H1 (cell line): ENCODE results near the gene PPP1R14C. TPM values are rescaled to one million over a fixed set of nuclear protein-coding genes. Genes with fewer than 3 reads are reported as not detected.

Experiments used
- CTCF ChIA-PET: fragments of 300-600 bp; sonication (Branson Sonifier 250); formaldehyde crosslinking; loops from one replicate; lab custom pipeline; 2021; ENCODE audit not compliant: partially characterized antibody; lab: Charles Lee
- POLR2A ChIA-PET: fragments of 300-600 bp; sonication (Branson Sonifier 250); formaldehyde crosslinking; loops from one replicate; lab custom pipeline; 2021; ENCODE audit warnings: inconsistent platforms; ENCODE audit not compliant: partially characterized antibody; lab: Charles Lee
- DNase-seq, 2 experiments: peaks; one replicate each; pipeline versions ENCODE4 v3.0.0 to v3.0.0-alpha.2; 2010 to 2022; ENCODE audit warnings: low spot score in 2 of 2, low read depth in 1 of 2, mixed read lengths in 1 of 2
- FAIRE-seq: peaks from 2 replicates; lab custom pipeline; 2011; peaks lifted over from hg19 to GRCh38; lab: Jason Lieb, UNC
- H2AFZ ChIP-seq: 2 replicates; pipeline ENCODE4 v1.8.1; 2012; ENCODE audit warnings: low read length, inconsistent platforms
- H2AK5ac ChIP-seq: 2 replicates; pipeline ENCODE4 v1.6.1; 2013; ENCODE audit warnings: low read depth, low read length
- H2BK120ac ChIP-seq: replicated peaks from 2 replicates; pipeline ENCODE3; 2013; ENCODE audit warnings: low read depth, low read length, inconsistent platforms
- H2BK12ac ChIP-seq: 2 replicates; pipeline ENCODE4 v1.6.1; 2013; ENCODE audit warnings: low read depth, low read length
- H2BK15ac ChIP-seq: 2 replicates; pipeline ENCODE4 v1.6.1; 2013; ENCODE audit warnings: low read length
- H2BK20ac ChIP-seq: 2 replicates; pipeline ENCODE4 v1.6.1; 2013; ENCODE audit warnings: low read length
- H2BK5ac ChIP-seq: 2 replicates; pipeline ENCODE4 v1.6.1; 2013; ENCODE audit warnings: low read depth, low read length
- H3K14ac ChIP-seq: 2 replicates; pipeline ENCODE4 v1.6.1; 2013; ENCODE audit warnings: inconsistent platforms; ENCODE audit not compliant: insufficient read length
- H3K18ac ChIP-seq: 2 replicates; pipeline ENCODE4 v1.6.1; 2013; ENCODE audit warnings: low read length; ENCODE audit errors: extremely low read depth
- H3K23ac ChIP-seq: 2 replicates; pipeline ENCODE4 v1.6.1; 2013; ENCODE audit warnings: inconsistent platforms; ENCODE audit not compliant: insufficient read length
- H3K23me2 ChIP-seq: 2 replicates; pipeline ENCODE4 v1.6.1; 2013; ENCODE audit warnings: low read depth, low read length
- H3K27ac ChIP-seq: 2 replicates; pipeline ENCODE4 v1.6.1; 2011; ENCODE audit warnings: low read depth, low read length, inconsistent platforms
- H3K27me3 ChIP-seq, 4 experiments: replicated peaks in 1 of 4; 1 replicate in 1 of 4; 2 replicates in 3 of 4; pipeline versions ENCODE4 v1.6.1 to v1.8.1; 2011 to 2013; ENCODE audit warnings: low read length in 3 of 4, mild to moderate bottlenecking in 3 of 4, inconsistent platforms in 2 of 4, mixed read lengths in 2 of 4, moderate library complexity in 1 of 4; ENCODE audit not compliant: control insufficient read depth in 3 of 4, insufficient read depth in 3 of 4; ENCODE audit errors: extremely low read depth in 1 of 4
- H3K36me3 ChIP-seq, 4 experiments: 2 replicates each; pipeline versions ENCODE4 v1.6.1 to v1.8.1; 2011 to 2013; ENCODE audit warnings: mild to moderate bottlenecking in 4 of 4, low read length in 3 of 4, moderate library complexity in 2 of 4, control low read depth in 1 of 4, inconsistent platforms in 1 of 4; ENCODE audit not compliant: insufficient read depth in 4 of 4, control insufficient read depth in 2 of 4
- H3K4ac ChIP-seq: replicated peaks from 2 replicates; pipeline ENCODE3; 2013; ENCODE audit warnings: low read length, low read depth, mixed read lengths, inconsistent platforms; ENCODE audit not compliant: insufficient read length
- H3K4me1 ChIP-seq, 4 experiments: replicated peaks in 1 of 4; 1 replicate in 1 of 4; 2 replicates in 3 of 4; pipeline versions ENCODE4 v1.6.1 to v1.8.1; 2011 to 2013; ENCODE audit warnings: low read length in 3 of 4, inconsistent platforms in 2 of 4, mixed read lengths in 1 of 4; ENCODE audit not compliant: insufficient read depth in 4 of 4, control insufficient read depth in 3 of 4
- H3K4me2 ChIP-seq, 2 experiments: 2 replicates each; pipeline versions ENCODE4 v1.6.1 to v1.8.1; 2011 to 2013; ENCODE audit warnings: low read depth in 2 of 2, low read length in 2 of 2, control low read depth in 1 of 2, inconsistent platforms in 1 of 2, mild to moderate bottlenecking in 1 of 2; ENCODE audit not compliant: insufficient read depth in 1 of 2
- H3K4me3 ChIP-seq, 4 experiments: fragments of 200-600, 300-600 bp in 1 of 4; sonication (generic), shearing (Covaris generic), sonication (Bioruptor Twin) in 1 of 4; 2 replicates each; pipeline versions ENCODE4 v1.5.1 to v1.8.1; 2011 to 2016; ENCODE audit warnings: low read length in 4 of 4, low read depth in 3 of 4, control low read depth in 2 of 4, inconsistent platforms in 2 of 4, mild to moderate bottlenecking in 2 of 4, mixed read lengths in 1 of 4, moderate library complexity in 1 of 4; ENCODE audit not compliant: insufficient read depth in 2 of 4; ENCODE audit errors: extremely low read depth in 1 of 4
- H3K56ac ChIP-seq: replicated peaks from 2 replicates; pipeline ENCODE3; 2013; ENCODE audit warnings: low read depth, mild to moderate bottlenecking, mixed read lengths, low read length, inconsistent platforms; ENCODE audit not compliant: insufficient read length
- H3K79me1 ChIP-seq: 2 replicates; pipeline ENCODE4 v1.6.1; 2013; ENCODE audit warnings: low read depth, low read length, control low read depth
- H3K79me2 ChIP-seq, 2 experiments: 2 replicates each; pipeline versions ENCODE4 v1.6.1 to v1.8.1; 2012 to 2013; ENCODE audit warnings: low read length in 2 of 2, mild to moderate bottlenecking in 2 of 2, inconsistent platforms in 1 of 2; ENCODE audit not compliant: insufficient read depth in 2 of 2, control insufficient read depth in 1 of 2
- H3K9ac ChIP-seq, 4 experiments: replicated peaks in 1 of 4; 1 replicate in 1 of 4; 2 replicates in 3 of 4; pipeline versions ENCODE4 v1.6.1 to v1.8.1; 2011 to 2013; ENCODE audit warnings: low read depth in 3 of 4, low read length in 3 of 4, control low read depth in 2 of 4, mild to moderate bottlenecking in 2 of 4, moderate library complexity in 2 of 4, inconsistent platforms in 1 of 4; ENCODE audit errors: extremely low read depth in 1 of 4
- H3K9me3 ChIP-seq, 2 experiments: 2 replicates each; pipeline versions ENCODE4 v1.6.1 to v1.8.1; 2012 to 2013; ENCODE audit warnings: mild to moderate bottlenecking in 2 of 2, moderate library complexity in 2 of 2, control low read depth in 1 of 2, inconsistent platforms in 1 of 2, low read depth in 1 of 2, low read length in 1 of 2, mixed read lengths in 1 of 2; ENCODE audit not compliant: insufficient read depth in 2 of 2
- H4K20me1 ChIP-seq, 2 experiments: replicated peaks in 1 of 2; 2 replicates each; pipeline versions ENCODE3 to v1.8.1; 2011 to 2013; ENCODE audit warnings: inconsistent platforms in 2 of 2, low read length in 2 of 2, mild to moderate bottlenecking in 1 of 2; ENCODE audit not compliant: insufficient read depth in 2 of 2, control insufficient read depth in 1 of 2
- H4K5ac ChIP-seq: 2 replicates; pipeline ENCODE4 v1.6.1; 2013; ENCODE audit warnings: low read length, low read depth, mixed read lengths, inconsistent platforms; ENCODE audit not compliant: insufficient read length
- H4K8ac ChIP-seq: 2 replicates; pipeline ENCODE4 v1.8.0; 2013; ENCODE audit warnings: mild to moderate bottlenecking, moderate library complexity, low read length, inconsistent platforms; ENCODE audit not compliant: insufficient read depth; ENCODE audit errors: extremely low read depth
- H4K91ac ChIP-seq: replicated peaks from 2 replicates; pipeline ENCODE3; 2013; ENCODE audit warnings: low read length, mixed read lengths, inconsistent platforms; ENCODE audit not compliant: insufficient read length
- CHD2 ChIP-seq: IDR thresholded peaks from 2 replicates; pipeline ENCODE4 v1.6.1; 2012; ENCODE audit warnings: low read length, improper control_type of control experiment
- EZH2 ChIP-seq: fragments of 200-600 bp; sonication (generic); IDR thresholded peaks from 2 replicates; pipeline ENCODE4 v1.7.1; 2012; ENCODE audit warnings: low read depth, mild to moderate bottlenecking, moderate library complexity, low read length, inconsistent platforms; ENCODE audit not compliant: severe bottlenecking
- JUN ChIP-seq: IDR thresholded peaks from 2 replicates; pipeline ENCODE4 v1.6.1; 2011; ENCODE audit warnings: low read depth, mild to moderate bottlenecking, improper control_type of control experiment, low read length
- POLR2A ChIP-seq, 2 experiments: IDR thresholded peaks; 1 replicate in 1 of 2; 2 replicates in 1 of 2; pipeline ENCODE4 v1.6.1; 2011; ENCODE audit warnings: low read depth in 2 of 2, low read length in 2 of 2, mild to moderate bottlenecking in 2 of 2; ENCODE audit errors: control extremely low read depth in 1 of 2
- RBBP5 ChIP-seq: IDR thresholded peaks from 2 replicates; pipeline ENCODE4 v1.7.1; 2012; ENCODE audit warnings: low read depth, mild to moderate bottlenecking, inconsistent platforms, low read length, moderate library complexity, borderline replicate concordance
- RFX5 ChIP-seq: IDR thresholded peaks from 2 replicates; pipeline ENCODE4 v1.6.1; 2011; ENCODE audit warnings: low read depth, low read length, improper control_type of control experiment, borderline replicate concordance
- SIRT6 ChIP-seq: IDR thresholded peaks from one replicate; pipeline ENCODE4 v1.7.1; 2012; ENCODE audit warnings: low read length, inconsistent platforms
- SUZ12 ChIP-seq: fragments of 200-600 bp; sonication (generic); IDR thresholded peaks from 2 replicates; pipeline ENCODE4 v1.6.1; 2012; ENCODE audit warnings: mild to moderate bottlenecking, inconsistent platforms, low read length, moderate library complexity, mixed read lengths
- WGBS, 2 experiments: shearing (Covaris generic) in 1 of 2; methylation state at CpG; one replicate each; pipeline versions ENCODE4 v1.1.6 to v1.1.7; 2013 to 2015; ENCODE audit warnings: low lambda C conversion rate in 2 of 2, mixed read lengths in 2 of 2, inconsistent platforms in 1 of 2, low coverage in 1 of 2, missing lambda C conversion rate in 1 of 2; ENCODE audit not compliant: insufficient replicate concordance in 2 of 2, insufficient coverage in 1 of 2, insufficient read length in 1 of 2; ENCODE audit errors: extremely low coverage in 1 of 2, missing lambda C conversion rate in 1 of 2; 5-methylcytosine and 5-hydroxymethylcytosine counted together
- polyA plus RNA-seq, 7 experiments: library from polyadenylated mRNA; depleted of rRNA in 3 of 7; stranded (reverse) in 5 of 7; unstranded in 2 of 7; fragments of >200 nt in 5 of 7; fragments of 200-250 nt in 2 of 7; gene quantifications; 1 replicate in 5 of 7; 2 replicates in 1 of 7; 4 replicates in 1 of 7; pipeline versions ENCODE4 v1.2.1 to v1.2.3, GENCODE V29; 2011 to 2013; ENCODE audit warnings: missing spikeins in 2 of 7, mixed read lengths in 2 of 7
- total RNA-seq: library from RNA; stranded (reverse); fragmentation: NEBNext Ultra II Directional; extraction: Animal tissue kit (Norgen Biotek cat#: 25700); gene quantifications from 2 replicates; pipeline ENCODE4 v1.2.1, GENCODE V29; 2021
- TF ChIP-seq, protein P1 (sequence below): IDR thresholded peaks from 2 replicates; pipeline ENCODE4 v1.6.1; 2012; ENCODE audit warnings: low read length, inconsistent platforms
- TF ChIP-seq, protein P2 (sequence below): IDR thresholded peaks from 2 replicates; pipeline ENCODE4 v1.6.1; 2012; ENCODE audit warnings: inconsistent platforms

PPP1R14C gene
- total and polyA plus RNA-seq, 2 of the 8 experiments (the other 6 are each of a cell fraction or from before 2014, with no cell fraction given), result 0.30 to 0.61 TPM

DNA sequence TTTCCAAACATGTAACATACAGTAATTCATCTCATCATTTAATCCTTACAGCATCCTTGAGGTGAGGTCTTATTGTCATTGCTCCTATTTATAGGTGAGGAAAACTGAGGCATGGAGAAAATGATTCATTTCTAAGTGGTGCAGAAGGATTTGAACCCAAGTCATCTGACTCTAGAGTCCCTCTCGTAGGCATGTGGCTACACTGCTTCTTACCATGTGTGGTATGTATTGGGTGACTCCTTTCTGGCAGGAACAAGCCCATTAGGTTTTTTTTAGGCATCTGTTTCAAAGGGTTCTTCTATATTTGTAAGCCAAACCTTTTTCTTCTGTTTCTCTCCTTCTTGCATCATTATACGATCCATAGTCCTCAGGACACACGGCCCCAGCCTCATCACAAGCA is 94.8 kb downstream of the PPP1R14C start:
- Histone ChIP-seq H3K23ac (no peak overlapping the region), H4K20me1 (no peaks in the 10 kb centered on the region), H3K27me3 (no peaks in the 10 kb centered on the region), H2BK20ac (no peak overlapping the region), H3K79me1 (no peaks in the 10 kb centered on the region), H3K9ac (no peak overlapping the region), H4K8ac (no peak overlapping the region), H3K27ac (no peak overlapping the region), H2BK12ac (no peak overlapping the region), H4K91ac (no peak overlapping the region), H2AK5ac (no peak overlapping the region), H3K14ac (no peak overlapping the region), H2BK15ac (no peak overlapping the region), H3K4me3 (no peak overlapping the region), H3K9me3 (no peaks in the 10 kb centered on the region), H3K79me2 (no peaks in the 10 kb centered on the region), H3K23me2 (no peaks in the 10 kb centered on the region; the same call in 1 of the 2 replicates), H3K4ac (no peak overlapping the region), H4K5ac (no peak overlapping the region), H3K56ac (no peak overlapping the region), H2BK5ac (no peak overlapping the region), H3K18ac (no peak overlapping the region), H3K4me1 (no peaks in the 10 kb centered on the region), H3K4me2 (no peak overlapping the region), H2AFZ (no peak overlapping the region), H2BK120ac (no peak overlapping the region), H3K36me3 (no peaks in the 10 kb centered on the region)
- DNase-seq (no peak), FAIRE-seq (no peak)
- ChIA-PET POLR2A (no interaction called here), CTCF (interaction anchor here (0.7 kb wide), 1 partner anchor 157 kb away, joined by 3 read pairs; no protein-coding TSS in a partner anchor)
- WGBS, 2 experiments, result 90% methylated on average over 3 of the region's 3 CpGs; no CpG with 5 or more reads in 1 of the 2 experiments
- TF ChIP-seq, protein P1, sequence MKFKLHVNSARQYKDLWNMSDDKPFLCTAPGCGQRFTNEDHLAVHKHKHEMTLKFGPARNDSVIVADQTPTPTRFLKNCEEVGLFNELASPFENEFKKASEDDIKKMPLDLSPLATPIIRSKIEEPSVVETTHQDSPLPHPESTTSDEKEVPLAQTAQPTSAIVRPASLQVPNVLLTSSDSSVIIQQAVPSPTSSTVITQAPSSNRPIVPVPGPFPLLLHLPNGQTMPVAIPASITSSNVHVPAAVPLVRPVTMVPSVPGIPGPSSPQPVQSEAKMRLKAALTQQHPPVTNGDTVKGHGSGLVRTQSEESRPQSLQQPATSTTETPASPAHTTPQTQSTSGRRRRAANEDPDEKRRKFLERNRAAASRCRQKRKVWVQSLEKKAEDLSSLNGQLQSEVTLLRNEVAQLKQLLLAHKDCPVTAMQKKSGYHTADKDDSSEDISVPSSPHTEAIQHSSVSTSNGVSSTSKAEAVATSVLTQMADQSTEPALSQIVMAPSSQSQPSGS, result no peak
- TF ChIP-seq EZH2, result no peak
- TF ChIP-seq SIRT6, result no peak
- TF ChIP-seq CHD2, result no peak
- TF ChIP-seq, protein P2, sequence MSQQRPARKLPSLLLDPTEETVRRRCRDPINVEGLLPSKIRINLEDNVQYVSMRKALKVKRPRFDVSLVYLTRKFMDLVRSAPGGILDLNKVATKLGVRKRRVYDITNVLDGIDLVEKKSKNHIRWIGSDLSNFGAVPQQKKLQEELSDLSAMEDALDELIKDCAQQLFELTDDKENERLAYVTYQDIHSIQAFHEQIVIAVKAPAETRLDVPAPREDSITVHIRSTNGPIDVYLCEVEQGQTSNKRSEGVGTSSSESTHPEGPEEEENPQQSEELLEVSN, result no peak
- no peak for TF ChIP-seq RFX5
- TF ChIP-seq RBBP5, result no peak
- no peak for TF ChIP-seq SUZ12
- no peak for TF ChIP-seq POLR2A (IDR thresholded peaks at IDR 0.05; ENCODE audit: control extremely low read depth in 1 of 2, low read depth in 2 of 2, low read length in 2 of 2)
- TF ChIP-seq JUN, result no peak
